ENCODE measurements around the gene ADIG. TPM values are rescaled to one million over a fixed set of nuclear protein-coding genes. Genes with fewer than 3 reads are reported as not detected.

The ADIG gene
- total and polyA plus RNA-seq, 8 donors: not detected

DNA sequence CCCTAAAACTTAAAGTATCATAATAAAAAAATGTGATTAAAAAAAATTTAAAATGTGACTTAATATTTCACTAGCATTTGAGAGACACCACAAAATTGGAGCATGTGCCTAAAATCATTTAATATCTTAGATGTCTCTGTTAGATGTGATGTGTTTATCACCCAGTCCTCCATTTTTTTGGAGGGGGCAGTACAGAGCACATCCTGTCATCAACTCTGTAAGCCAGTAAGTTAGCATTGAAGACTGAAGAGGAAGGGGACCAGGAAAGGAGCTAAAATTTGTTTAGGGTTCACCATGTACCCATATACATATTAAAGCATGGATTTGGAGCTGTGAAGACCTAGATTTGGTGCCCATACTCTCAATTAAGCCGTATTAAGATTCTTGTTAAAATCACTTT lies 30.7 kb upstream of the ADIG start:
- no peak for ATAC-seq
- intact Hi-C loops (cut with DNase I): no loop called here
- no peaks in the 10 kb centered on the region for H3K4me1 ChIP-seq

DNA sequence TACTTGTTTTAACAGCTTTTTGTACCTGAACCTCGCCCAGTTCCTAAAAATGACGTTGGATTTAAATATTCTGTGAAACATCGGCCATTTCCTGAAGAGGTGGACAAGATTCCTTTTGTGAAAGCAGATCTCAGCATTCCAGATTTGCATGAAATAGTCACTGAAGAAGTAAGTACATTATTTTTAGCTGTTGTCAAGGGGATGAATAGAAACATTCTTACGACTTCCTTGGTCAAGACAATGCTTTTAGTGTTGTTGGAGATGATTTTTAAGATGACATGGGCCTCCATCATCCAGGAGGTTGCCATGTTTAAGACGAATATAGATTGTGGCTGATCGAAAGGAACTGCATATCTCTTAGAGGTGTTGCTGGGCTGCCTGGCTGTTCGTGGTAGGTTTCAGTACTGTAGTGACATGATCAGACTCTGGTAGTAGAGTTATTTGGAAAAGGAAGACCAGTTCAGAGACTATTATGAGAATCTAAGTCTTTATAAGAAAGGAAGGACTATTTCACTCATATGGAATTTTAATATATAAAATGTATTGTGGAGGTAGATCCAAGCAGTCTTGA lies 29.9 kb upstream of the ADIG start:
- Histone ChIP-seq H3K27me3 (no peaks in the 10 kb centered on the region), H3K4me3 (no peak overlapping the region), H3K27ac (no peak overlapping the region), H3K9me3 (no peaks in the 10 kb centered on the region), H3K4me1 (no peaks in the 10 kb centered on the region), H3K36me3 (peaks cover 0 to 44% (median 18%) of the 10 kb centered on the region in 3 donors)
- FAIRE-seq (no peak), ATAC-seq (no peak), DNase-seq (no peak)
- whole genome bisulfite sequencing, 2 donors: 90 to 94% methylated on average over 7 of the region's 7 CpGs
- TF ChIP-seq, protein P1, sequence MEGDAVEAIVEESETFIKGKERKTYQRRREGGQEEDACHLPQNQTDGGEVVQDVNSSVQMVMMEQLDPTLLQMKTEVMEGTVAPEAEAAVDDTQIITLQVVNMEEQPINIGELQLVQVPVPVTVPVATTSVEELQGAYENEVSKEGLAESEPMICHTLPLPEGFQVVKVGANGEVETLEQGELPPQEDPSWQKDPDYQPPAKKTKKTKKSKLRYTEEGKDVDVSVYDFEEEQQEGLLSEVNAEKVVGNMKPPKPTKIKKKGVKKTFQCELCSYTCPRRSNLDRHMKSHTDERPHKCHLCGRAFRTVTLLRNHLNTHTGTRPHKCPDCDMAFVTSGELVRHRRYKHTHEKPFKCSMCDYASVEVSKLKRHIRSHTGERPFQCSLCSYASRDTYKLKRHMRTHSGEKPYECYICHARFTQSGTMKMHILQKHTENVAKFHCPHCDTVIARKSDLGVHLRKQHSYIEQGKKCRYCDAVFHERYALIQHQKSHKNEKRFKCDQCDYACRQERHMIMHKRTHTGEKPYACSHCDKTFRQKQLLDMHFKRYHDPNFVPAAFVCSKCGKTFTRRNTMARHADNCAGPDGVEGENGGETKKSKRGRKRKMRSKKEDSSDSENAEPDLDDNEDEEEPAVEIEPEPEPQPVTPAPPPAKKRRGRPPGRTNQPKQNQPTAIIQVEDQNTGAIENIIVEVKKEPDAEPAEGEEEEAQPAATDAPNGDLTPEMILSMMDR (IDR thresholded peaks at IDR 0.05): no peak
- intact Hi-C loops (cut with DNase I): no loop called here

More for the DNA sequence above, 30.7 kb upstream of the ADIG start:
- TF ChIP-seq, protein P1 (IDR thresholded peaks at IDR 0.05): no peak
- FAIRE-seq (no peak), DNase-seq (no peak)
- peaks cover 0 to 51% (median 21%) of the 10 kb centered on the region in 3 donors for H3K36me3 ChIP-seq
- H3K4me3 ChIP-seq: no peak overlapping the region
- H3K9me3 ChIP-seq: no peaks in the 10 kb centered on the region
- WGBS, 2 donors: 94 to 98% methylated on average over 1 of the region's 1 CpG
- H3K27me3 ChIP-seq: no peaks in the 10 kb centered on the region
- H3K27ac ChIP-seq: no peak overlapping the region

DNA sequence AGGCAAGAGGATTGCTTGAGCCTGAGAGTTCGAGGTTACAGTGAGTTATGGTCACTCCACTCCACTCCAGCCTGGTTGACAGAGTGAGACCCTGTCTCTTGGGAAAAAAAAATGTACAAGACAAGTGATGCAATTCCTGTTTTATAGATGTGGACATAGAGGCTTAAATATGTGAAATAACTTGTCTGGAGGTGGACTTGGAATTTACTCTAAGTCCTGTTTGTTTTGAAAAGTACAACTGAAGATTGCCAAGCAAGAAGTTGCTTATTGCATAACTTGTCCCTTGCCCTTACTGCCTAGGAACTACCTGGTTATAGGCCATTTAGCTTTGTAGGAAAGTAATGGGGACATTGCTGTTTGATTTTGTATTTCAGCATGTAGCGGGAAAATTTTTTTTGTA lies 26.0 kb upstream of the ADIG start:
- Histone ChIP-seq H3K9me3 (no peaks in the 10 kb centered on the region), H3K27me3 (no peaks in the 10 kb centered on the region), H3K4me3 (no peak overlapping the region), H3K4me1 (no peaks in the 10 kb centered on the region), H3K36me3 (peaks cover 0 to 47% (median 21%) of the 10 kb centered on the region in 3 donors), H3K27ac (no peak overlapping the region)
- WGBS, 2 donors: 95% methylated on average over 2 of the region's 2 CpGs
- ATAC-seq (no peak), FAIRE-seq (no peak), DNase-seq (no peak)
- intact Hi-C loops (cut with DNase I): no loop called here
- TF ChIP-seq, protein P1 (IDR thresholded peaks at IDR 0.05): no peak

DNA sequence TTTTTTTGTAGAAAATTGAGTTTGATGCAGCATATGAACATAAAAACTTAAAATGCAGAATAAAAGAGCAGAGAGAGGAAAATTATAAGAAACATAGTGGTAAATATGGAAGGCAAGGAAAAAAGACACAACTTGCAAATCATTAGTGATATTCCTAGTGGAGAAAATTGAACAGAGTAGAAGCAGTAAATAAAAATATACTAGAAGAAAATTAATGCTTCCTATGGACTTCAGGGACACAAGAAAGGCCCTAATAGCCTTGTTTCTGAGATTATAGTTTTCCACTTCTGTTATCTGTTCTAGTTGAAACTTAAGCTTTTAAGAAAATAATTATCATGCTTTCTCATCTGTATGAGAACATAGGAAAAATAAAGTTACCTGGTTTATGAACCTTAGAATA lies 25.6 kb upstream of the ADIG start:
- DNase-seq (no peak), ATAC-seq (no peak), FAIRE-seq (no peak)
- no peaks in the 10 kb centered on the region for H3K27me3 ChIP-seq
- TF ChIP-seq, protein P1 (IDR thresholded peaks at IDR 0.05): no peak
- H3K4me1 ChIP-seq: no peaks in the 10 kb centered on the region
- H3K27ac ChIP-seq: no peak overlapping the region
- H3K36me3 ChIP-seq: peaks cover 0 to 47% (median 22%) of the 10 kb centered on the region in 3 donors
- no peak overlapping the region for H3K4me3 ChIP-seq
- H3K9me3 ChIP-seq: no peaks in the 10 kb centered on the region
- intact Hi-C loops (cut with DNase I): no loop called here

DNA sequence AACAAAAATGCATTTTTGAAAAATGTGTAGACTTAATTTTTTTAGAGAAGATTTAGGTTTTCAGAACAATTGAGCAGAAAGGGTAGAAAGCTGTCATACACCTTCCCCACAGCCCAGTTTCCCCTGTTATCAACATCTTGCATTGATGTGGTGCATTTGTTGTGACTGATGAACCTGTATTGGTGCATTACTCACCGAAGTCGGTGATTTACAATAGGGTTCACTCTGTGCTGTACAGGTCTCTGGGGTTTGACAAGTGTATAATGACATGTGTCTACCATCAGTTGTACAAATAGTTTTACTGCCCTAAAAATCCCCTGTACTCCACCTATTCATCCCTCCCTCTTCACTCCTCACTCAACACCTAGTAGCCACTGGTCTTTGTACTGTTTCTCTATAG lies 23.8 kb upstream of the ADIG start:
- no peak for ATAC-seq
- Histone ChIP-seq H3K4me1 (no peaks in the 10 kb centered on the region), H3K27me3 (no peaks in the 10 kb centered on the region), H3K36me3 (peaks cover 0 to 32% (median 22%) of the 10 kb centered on the region in 3 donors), H3K27ac (no peak overlapping the region), H3K9me3 (no peaks in the 10 kb centered on the region), H3K4me3 (no peak overlapping the region)
- no peak for FAIRE-seq
- TF ChIP-seq, protein P1 (IDR thresholded peaks at IDR 0.05): no peak
- WGBS, 2 donors: 96 to 99% methylated on average over 2 of the region's 2 CpGs
- DNase-seq: no peak
- intact Hi-C loops (cut with DNase I): no loop called here
